HG03280 (cell line): ENCODE results near the gene DOHH.
A peak's percentile ranks its signal among the peaks of the same experiment; 100 is the strongest.

Experiments used
- ATAC-seq: cut with Tn5 transposase; IDR thresholded peaks from one replicate; pipeline ENCODE4 v1.9.1; 2021; ENCODE audit warnings: mild to moderate bottlenecking, moderate library complexity; ENCODE audit not compliant: unreplicated experiment

The DOHH gene

GRCh38 chr19:3500429-3501101 is at the start of gene DOHH:
Gene DOHH, minus strand, starts transcription at chr19:3500674. Its CDS starts 3,860 bp downstream, at chr19:3496814.
- ATAC-seq: peak; percentile 82

- ATAC-seq: no peak
These were observed 49.3 kb upstream of the DOHH start for GRCh38 chr19:3549816-3550215.

GRCh38 chr19:3548606-3549005 is 48.1 kb upstream of the DOHH start:
- no peak for ATAC-seq

- ATAC-seq: no peak
These were observed 47.4 kb upstream of the DOHH start for GRCh38 chr19:3547767-3548282.

GRCh38 chr19:3547301-3547731 is 46.8 kb upstream of the DOHH start:
- no peak for ATAC-seq

- ATAC-seq: no peak
These were observed 45.6 kb upstream of the DOHH start for GRCh38 chr19:3546119-3546518.

GRCh38 chr19:3545669-3546034 is 45.2 kb upstream of the DOHH start:
- ATAC-seq: no peak

GRCh38 chr19:3544742-3545668 is 44.5 kb upstream of the DOHH start:
- ATAC-seq: no peak

- no peak for ATAC-seq
These were observed 43.5 kb upstream of the DOHH start for GRCh38 chr19:3544058-3544376.

- ATAC-seq: no peak
These were observed 42.9 kb upstream of the DOHH start for GRCh38 chr19:3543150-3544057.

GRCh38 chr19:3539756-3540118 is 39.3 kb upstream of the DOHH start:
- no peak for ATAC-seq

- no peak for ATAC-seq
These were observed 38.7 kb upstream of the DOHH start, which contains the start of gene TEKTIP1 for GRCh38 chr19:3538965-3539755. Gene TEKTIP1, plus strand, starts transcription at chr19:3539174. Its CDS starts 4 bp downstream, at chr19:3539178.

GRCh38 chr19:3538258-3538929 is 37.9 kb upstream of the DOHH start:
- ATAC-seq: no peak

- ATAC-seq: no peak
These were observed 37.2 kb upstream of the DOHH start for GRCh38 chr19:3537438-3538240.

GRCh38 chr19:3537101-3537437 is 36.6 kb upstream of the DOHH start:
- no peak for ATAC-seq

GRCh38 chr19:3536429-3537100 is 36.1 kb upstream of the DOHH start:
- ATAC-seq: no peak

GRCh38 chr19:3535981-3536380 is 35.5 kb upstream of the DOHH start:
- ATAC-seq: no peak

- no peak for ATAC-seq
These were observed 35.1 kb upstream of the DOHH start for GRCh38 chr19:3535563-3535965.

GRCh38 chr19:3535235-3535535 is 34.7 kb upstream of the DOHH start:
- no peak for ATAC-seq
